Esophagus muscularis mucosa (tissue), 4 donors: ENCODE measurements around the gene CHEK2. TPM values are rescaled to one million over a fixed set of nuclear protein-coding genes. Genes with fewer than 3 reads are reported as not detected.

ENCODE experiments used
- DNase-seq: peaks from one replicate; pipeline ENCODE4 v3.0.0-alpha.2; 2017; ENCODE audit errors: extremely low spot score
- H3K27ac ChIP-seq, 4 donors: fragments of 200-600 bp; sonication (generic); replicated peaks in 1 of 4; 1 replicate in 3 of 4; 2 replicates in 1 of 4; pipeline ENCODE4 v1.5.1; 2016 to 2019; ENCODE audit warnings: mild to moderate bottlenecking in 1 of 4
- H3K27me3 ChIP-seq, 4 donors: fragments of 200-600 bp; sonication (generic); one replicate each; pipeline versions ENCODE4 v1.5.1 to v1.6.0; 2016 to 2019
- H3K36me3 ChIP-seq, 4 donors: fragments of 200-600 bp; sonication (generic); one replicate each; pipeline ENCODE4 v1.5.1; 2016 to 2019
- H3K4me1 ChIP-seq, 4 donors: fragments of 200-600 bp; sonication (generic); one replicate each; pipeline ENCODE4 v1.5.1; 2016 to 2019
- H3K4me3 ChIP-seq, 4 donors: fragments of 200-600 bp; sonication (generic); 1 replicate in 2 of 4; 2 replicates in 2 of 4; pipeline ENCODE4 v1.5.1; 2016 to 2019; ENCODE audit warnings: mild to moderate bottlenecking in 4 of 4, moderate library complexity in 1 of 4
- H3K9me3 ChIP-seq, 4 donors: fragments of 200-600 bp; sonication (generic); 1 replicate in 3 of 4; 2 replicates in 1 of 4; pipeline ENCODE4 v1.5.1; 2016 to 2019
- CTCF ChIP-seq, 3 experiments: fragments of 200-600 bp in 2 of 3; fragments of 450-650 bp in 1 of 3; sonication (generic) in 2 of 3; IDR thresholded peaks; one replicate each; pipeline ENCODE4 v1.5.1; 2017 to 2019; ENCODE audit warnings: antibody characterized with exemption in 3 of 3, mild to moderate bottlenecking in 2 of 3, moderate library complexity in 1 of 3
- EP300 ChIP-seq: sonication (generic); formaldehyde crosslinking; IDR thresholded peaks from one replicate; pipeline ENCODE4 v1.6.1; 2017; ENCODE audit warnings: antibody characterized with exemption
- POLR2A ChIP-seq: fragments of 450-650 bp; IDR thresholded peaks from one replicate; pipeline ENCODE4 v1.6.1; 2017; ENCODE audit warnings: antibody characterized with exemption, moderate library complexity, mild to moderate bottlenecking, low read depth
- POLR2AphosphoS5 ChIP-seq, 2 donors: sonication (generic); formaldehyde crosslinking; IDR thresholded peaks; one replicate each; pipeline ENCODE4 v1.6.1; 2017; ENCODE audit warnings: antibody characterized with exemption in 2 of 2
- WGBS: methylation state at CpG from one replicate; pipeline ENCODE4 v1.1.5; 2018; 5-methylcytosine and 5-hydroxymethylcytosine counted together
- intact Hi-C: fragments of 100-400 bp; cut with DNase I; formaldehyde crosslinking; loops from one replicate; pipeline ENCODE4 v1.15.1; 2023
- total RNA-seq, 4 donors: library from RNA; depleted of rRNA; stranded (reverse); fragments of >200 nt; gene quantifications; one replicate each; pipeline versions ENCODE4 v1.1.0 to v1.2.1, GENCODE V29; 2016

The CHEK2 gene
- total RNA-seq, 4 donors from 2014 or later, result 2.9 to 5.1 (median 4.8) TPM

GRCh38 chr22:28780296-28780695 is 38.7 kb upstream of the CHEK2 start:
- no peak for DNase-seq
- no peak for TF ChIP-seq EP300
- TF ChIP-seq POLR2A, result no peak
- no peak for TF ChIP-seq POLR2AphosphoS5 (IDR thresholded peaks at IDR 0.05)
- no peak for TF ChIP-seq CTCF (IDR thresholded peaks at IDR 0.05)
- intact Hi-C loops, result no loop called here
- H3K27me3 ChIP-seq, result no peaks in the 10 kb centered on the region
- H3K4me1 ChIP-seq, result peaks cover 20 to 37% (median 24%) of the 10 kb centered on the region in 4 donors
- WGBS, result 91% methylated on average over 1 of the region's 1 CpG
- peaks cover 34 to 83% (median 57%) of the 10 kb centered on the region in 4 donors for H3K36me3 ChIP-seq
- no peaks in the 10 kb centered on the region for H3K9me3 ChIP-seq
- no peak overlapping the region for H3K4me3 ChIP-seq
- no peak overlapping the region for H3K27ac ChIP-seq

- no peak overlapping the region for H3K27ac ChIP-seq
- peaks cover 23 to 42% (median 28%) of the 10 kb centered on the region in 4 donors for H3K4me1 ChIP-seq
- H3K36me3 ChIP-seq, result peaks cover 30 to 79% (median 55%) of the 10 kb centered on the region in 4 donors
- intact Hi-C loops, result no loop called here
- H3K9me3 ChIP-seq, result no peaks in the 10 kb centered on the region
- 89% methylated on average over 5 of the region's 5 CpGs for WGBS
- H3K27me3 ChIP-seq, result no peaks in the 10 kb centered on the region
- no peak for TF ChIP-seq POLR2AphosphoS5 (IDR thresholded peaks at IDR 0.05)
- TF ChIP-seq CTCF (IDR thresholded peaks at IDR 0.05), result no peak
- TF ChIP-seq POLR2A, result no peak
- no peak for TF ChIP-seq EP300
- H3K4me3 ChIP-seq, result no peak overlapping the region
- no peak for DNase-seq
Measured at GRCh38 chr22:28779833-28780232, 38.2 kb upstream of the CHEK2 start.

GRCh38 chr22:28774378-28774777 is 32.8 kb upstream of the CHEK2 start:
- Histone ChIP-seq H3K27ac (no peak overlapping the region), H3K9me3 (no peaks in the 10 kb centered on the region), H3K4me3 (peak overlapping the region in 1 of 4 donors; percentile 96), H3K36me3 (peaks cover 0 to 36% (median 21%) of the 10 kb centered on the region in 4 donors), H3K4me1 (peaks cover 29 to 47% (median 42%) of the 10 kb centered on the region in 4 donors), H3K27me3 (no peaks in the 10 kb centered on the region)
- 81% methylated on average over 1 of the region's 1 CpG for WGBS
- DNase-seq, result no peak
- no peak for TF ChIP-seq CTCF (IDR thresholded peaks at IDR 0.05)
- no peak for TF ChIP-seq EP300
- TF ChIP-seq POLR2A, result no peak
- no peak for TF ChIP-seq POLR2AphosphoS5 (IDR thresholded peaks at IDR 0.05)
- intact Hi-C loops, result no loop called here

DNA sequence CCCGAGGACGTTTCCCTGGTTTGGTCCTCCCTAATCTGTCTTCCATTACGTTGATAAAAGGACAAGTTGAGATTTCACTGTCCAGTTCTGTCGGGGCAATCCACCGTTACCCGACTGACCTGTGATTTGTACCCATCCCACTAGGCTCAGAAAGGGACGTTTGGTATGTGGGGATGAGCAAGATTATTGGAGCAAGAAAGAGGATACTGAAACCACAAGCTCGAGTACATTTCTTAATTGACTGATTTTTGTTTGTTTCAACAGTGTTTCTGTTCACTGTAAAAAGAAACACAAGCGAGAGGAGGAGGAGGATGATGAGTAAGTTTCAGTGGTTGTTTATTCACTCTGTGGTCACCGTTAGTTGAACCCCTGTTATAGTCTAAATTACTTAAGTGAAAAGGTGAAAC is 31.8 kb upstream of the CHEK2 start:
- Histone ChIP-seq H3K4me3 (peak overlapping the region; percentile 85 to 96 (median 92)), H3K9me3 (no peaks in the 10 kb centered on the region), H3K36me3 (peaks cover 0 to 32% (median 21%) of the 10 kb centered on the region in 4 donors), H3K27me3 (no peaks in the 10 kb centered on the region), H3K27ac (peak overlapping the region; percentile 97 to 100 (median 99)), H3K4me1 (peaks cover 21 to 42% (median 37%) of the 10 kb centered on the region in 4 donors)
- no peak for TF ChIP-seq EP300
- TF ChIP-seq POLR2AphosphoS5 (IDR thresholded peaks at IDR 0.05), result peak in 1 of 2 donors; percentile 10
- intact Hi-C loops, result no loop called here
- 1% methylated on average over 8 of the region's 10 CpGs for WGBS
- DNase-seq, result no peak

DNA sequence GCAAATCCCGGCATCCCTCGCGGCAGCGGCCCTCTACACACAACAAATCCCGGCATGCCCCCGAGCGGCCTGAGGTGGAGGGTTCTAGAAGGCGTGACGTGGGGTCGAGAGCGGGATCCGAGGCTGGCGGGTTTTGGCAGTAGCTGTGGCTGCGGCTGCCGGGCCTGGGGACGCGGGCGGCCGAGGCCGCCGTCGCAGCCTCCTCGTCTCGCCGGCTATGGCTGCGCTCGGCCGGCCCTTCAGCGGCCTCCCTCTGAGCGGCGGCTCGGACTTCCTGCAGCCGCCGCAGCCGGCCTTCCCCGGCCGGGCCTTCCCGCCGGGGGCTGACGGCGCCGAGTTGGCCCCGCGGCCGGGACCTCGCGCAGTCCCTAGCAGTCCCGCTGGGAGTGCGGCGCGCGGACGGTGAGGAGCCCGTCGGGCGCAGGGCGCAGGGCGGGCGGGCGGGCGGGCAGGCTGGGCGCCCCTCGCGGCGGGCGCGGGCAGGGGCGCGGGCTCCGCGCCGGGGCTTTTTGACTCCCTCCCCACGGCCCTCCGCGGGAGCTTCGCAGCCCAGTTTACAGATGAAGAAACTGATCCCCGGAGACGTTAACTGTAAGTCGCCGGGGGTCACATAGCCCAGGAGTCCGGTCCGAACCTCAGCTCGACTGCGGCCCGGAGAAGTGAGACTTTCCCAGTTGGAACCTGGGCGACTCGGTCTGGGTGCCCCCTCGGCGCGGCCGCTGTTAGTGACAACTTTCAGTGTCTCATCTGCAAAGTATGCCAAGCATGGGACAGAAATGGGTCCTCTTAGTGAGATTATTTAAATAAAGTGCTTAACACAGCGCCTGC is 31.2 kb upstream of the CHEK2 start, which contains the start of gene CCDC117:
TSS of gene CCDC117 (plus strand) at position 63 of the 828 bp plus-strand sequence. CDS start at position 218, 155 bp downstream.
- Histone ChIP-seq H3K9me3 (no peaks in the 10 kb centered on the region), H3K4me3 (peak within 1 kb of the TSS; percentile 85 to 96 (median 92)), H3K4me1 (peaks cover 21 to 42% (median 36%) of the 10 kb centered on the region in 4 donors), H3K36me3 (peaks cover 0 to 26% (median 17%) of the 10 kb centered on the region in 4 donors), H3K27me3 (no peaks in the 10 kb centered on the region), H3K27ac (peak within 1 kb of the TSS; percentile 97 to 100 (median 99))
- intact Hi-C loops, result no loop called here
- TF ChIP-seq POLR2A, result peak; percentile 72
- TF ChIP-seq EP300, result no peak
- TF ChIP-seq CTCF (IDR thresholded peaks at IDR 0.05), result peak in 2 of 3 experiments; percentile 30
- TF ChIP-seq POLR2AphosphoS5 (IDR thresholded peaks at IDR 0.05), result peak; percentile 92 to 99
- peak; percentile 98 for DNase-seq
- under 1% methylated on average over 37 of the region's 92 CpGs for WGBS
